Erythroblast (primary cell): ENCODE measurements around the gene WDR4.

Experiments used
- GATA1 ChIP-seq: IDR thresholded peaks from 2 replicates; pipeline ENCODE4 v1.6.1; 2011; ENCODE audit warnings: low read depth, mild to moderate bottlenecking, control low read depth, low read length, moderate library complexity
- POLR2A ChIP-seq: IDR thresholded peaks from 2 replicates; pipeline ENCODE4 v1.6.1; 2011; ENCODE audit warnings: mild to moderate bottlenecking, low read length

GRCh38 chr21:42858957-42859890, 20.1 kb downstream of the WDR4 start:
- TF ChIP-seq POLR2A (no peak), GATA1 (no peak)
